OCI-LY3 (cell line): ENCODE data around the gene RAP1GAP2.

Experiments used
- H2AFZ ChIP-seq: fragments of 200-600, 300-600 bp; shearing (Covaris generic); 2 replicates; pipeline ENCODE4 v1.6.0; 2014; ENCODE audit warnings: antibody characterized with exemption, low read depth, low read length
- H3K27ac ChIP-seq: fragments of 200-600, 300-600 bp; sonication (generic); 2 replicates; pipeline ENCODE4 v1.5.1; 2014; ENCODE audit warnings: mild to moderate bottlenecking, low read length, moderate library complexity, mixed read lengths
- H3K27me3 ChIP-seq: fragments of 200-600, 300-600 bp; sonication (generic); 2 replicates; pipeline ENCODE4 v1.6.1; 2014; ENCODE audit warnings: low read depth, low read length, mixed read lengths
- H3K36me3 ChIP-seq: fragments of 200-600, 300-600 bp; sonication (generic); replicated peaks from 2 replicates; pipeline ENCODE3; 2014; ENCODE audit warnings: low read depth, low read length, mixed read lengths
- H3K4me1 ChIP-seq: fragments of 300-600, 200-600 bp; sonication (generic); 2 replicates; pipeline ENCODE4 v1.6.1; 2014; ENCODE audit warnings: low read length, mixed read lengths
- H3K4me2 ChIP-seq: fragments of 200-600, 300-600 bp; sonication (generic); 2 replicates; pipeline ENCODE4 v1.6.1; 2014; ENCODE audit warnings: low read length, mixed read lengths
- H3K4me3 ChIP-seq: fragments of 300-600, 200-600 bp; sonication (generic); 2 replicates; pipeline ENCODE4 v1.5.1; 2014; ENCODE audit warnings: antibody characterized with exemption, mild to moderate bottlenecking, low read length, moderate library complexity
- H3K79me2 ChIP-seq: fragments of 300-600, 200-600 bp; shearing (Covaris generic); 2 replicates; pipeline ENCODE4 v1.6.1; 2014; ENCODE audit warnings: mild to moderate bottlenecking, low read length, mixed read lengths
- H3K9ac ChIP-seq: fragments of 300-600, 200-600 bp; shearing (Covaris generic); 2 replicates; pipeline ENCODE4 v1.6.0; 2014; ENCODE audit warnings: mild to moderate bottlenecking, low read length, moderate library complexity
- H3K9me3 ChIP-seq: fragments of 200-600, 300-600 bp; shearing (Covaris generic); 2 replicates; pipeline ENCODE4 v1.6.1; 2014; ENCODE audit warnings: low read length, mixed read lengths; ENCODE audit not compliant: insufficient read depth
- H4K20me1 ChIP-seq: fragments of 200-600, 300-600 bp; sonication (generic); 2 replicates; pipeline ENCODE4 v1.6.1; 2016; ENCODE audit warnings: low read length, mixed read lengths; ENCODE audit not compliant: insufficient read depth
- EZH2phosphoT487 ChIP-seq: fragments of 200-600 bp; shearing (Covaris generic); IDR thresholded peaks from 2 replicates; pipeline ENCODE4 v1.6.1; 2018; ENCODE audit warnings: antibody characterized with exemption, mixed run types, low read depth
- TF ChIP-seq, protein P1 (sequence below): fragments of 200-600, 300-600 bp; sonication (generic); IDR thresholded peaks from 2 replicates; pipeline ENCODE4 v1.5.1; 2014; ENCODE audit warnings: antibody characterized with exemption, low read length, low read depth

The RAP1GAP2 gene

DNA sequence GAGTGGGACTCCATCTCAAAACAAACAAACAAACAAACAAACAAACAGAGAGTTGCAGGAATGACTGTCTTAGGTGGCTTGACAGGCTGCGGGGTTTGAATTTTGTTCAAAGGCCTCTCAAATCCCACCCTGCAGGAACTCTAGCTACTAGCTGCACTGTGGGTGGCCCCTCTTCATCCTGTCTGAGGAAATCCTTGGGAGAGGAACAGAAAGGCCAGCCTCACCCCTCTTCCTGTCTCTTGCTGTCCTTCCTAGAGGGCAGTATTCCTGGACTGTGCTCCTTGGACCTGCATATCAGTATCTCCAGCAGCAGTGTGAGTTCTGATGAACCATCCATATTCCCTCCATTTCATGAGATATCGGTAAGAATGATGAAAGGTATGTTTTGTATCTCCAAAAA, 44.7 kb upstream of the RAP1GAP2 start:
- no peaks in the 10 kb centered on the region for H3K79me2 ChIP-seq

DNA sequence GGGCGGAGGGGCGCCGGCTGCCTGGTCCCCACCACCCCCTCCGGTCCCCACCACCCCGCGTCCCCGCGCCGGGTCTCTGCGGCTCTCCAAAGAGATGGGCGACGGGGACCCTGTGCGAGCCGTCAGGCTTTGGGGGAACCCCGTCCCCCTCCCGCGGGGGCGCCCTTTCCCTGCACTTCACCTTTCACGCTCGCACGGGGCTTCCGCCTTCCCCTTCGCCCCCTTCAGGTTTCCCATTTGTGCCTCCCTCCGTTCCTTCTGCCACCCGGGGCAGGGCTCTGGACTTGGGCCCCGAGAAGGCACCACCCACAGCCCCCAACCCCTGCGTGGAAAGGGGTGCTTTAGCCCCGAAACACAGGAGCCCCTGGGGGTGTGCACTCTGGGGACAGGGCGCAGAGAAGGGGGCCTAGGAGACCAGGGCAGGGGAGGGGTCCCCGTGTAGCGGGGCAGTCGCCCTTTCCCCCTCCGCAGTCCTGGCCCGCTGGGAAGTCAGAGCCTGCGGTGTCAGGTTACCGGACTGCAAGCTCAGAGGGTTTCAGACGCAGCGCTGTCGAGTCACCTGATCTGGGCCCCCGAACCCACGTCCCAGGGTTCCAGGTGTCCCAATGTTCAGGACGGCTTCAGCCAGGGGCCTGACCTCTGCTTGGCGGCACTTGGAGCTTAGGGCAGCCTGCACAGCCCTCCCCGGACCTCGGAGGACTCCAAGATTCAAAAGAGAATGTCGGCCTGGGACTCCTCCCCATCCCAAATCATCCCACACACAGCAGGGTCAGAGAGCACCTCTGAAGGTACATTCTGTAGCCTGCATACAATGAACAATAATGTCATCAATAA, 40.1 kb upstream of the RAP1GAP2 start:
- Histone ChIP-seq H3K4me3 (no peak overlapping the region), H3K27me3 (no peaks in the 10 kb centered on the region), H3K4me1 (no peaks in the 10 kb centered on the region), H3K9ac (no peak overlapping the region), H2AFZ (no peak overlapping the region), H3K36me3 (no peaks in the 10 kb centered on the region), H3K27ac (no peak overlapping the region), H3K9me3 (no peaks in the 10 kb centered on the region), H4K20me1 (no peaks in the 10 kb centered on the region), H3K79me2 (no peaks in the 10 kb centered on the region), H3K4me2 (no peak overlapping the region)
- no peak for TF ChIP-seq EZH2phosphoT487
- TF ChIP-seq, protein P1, sequence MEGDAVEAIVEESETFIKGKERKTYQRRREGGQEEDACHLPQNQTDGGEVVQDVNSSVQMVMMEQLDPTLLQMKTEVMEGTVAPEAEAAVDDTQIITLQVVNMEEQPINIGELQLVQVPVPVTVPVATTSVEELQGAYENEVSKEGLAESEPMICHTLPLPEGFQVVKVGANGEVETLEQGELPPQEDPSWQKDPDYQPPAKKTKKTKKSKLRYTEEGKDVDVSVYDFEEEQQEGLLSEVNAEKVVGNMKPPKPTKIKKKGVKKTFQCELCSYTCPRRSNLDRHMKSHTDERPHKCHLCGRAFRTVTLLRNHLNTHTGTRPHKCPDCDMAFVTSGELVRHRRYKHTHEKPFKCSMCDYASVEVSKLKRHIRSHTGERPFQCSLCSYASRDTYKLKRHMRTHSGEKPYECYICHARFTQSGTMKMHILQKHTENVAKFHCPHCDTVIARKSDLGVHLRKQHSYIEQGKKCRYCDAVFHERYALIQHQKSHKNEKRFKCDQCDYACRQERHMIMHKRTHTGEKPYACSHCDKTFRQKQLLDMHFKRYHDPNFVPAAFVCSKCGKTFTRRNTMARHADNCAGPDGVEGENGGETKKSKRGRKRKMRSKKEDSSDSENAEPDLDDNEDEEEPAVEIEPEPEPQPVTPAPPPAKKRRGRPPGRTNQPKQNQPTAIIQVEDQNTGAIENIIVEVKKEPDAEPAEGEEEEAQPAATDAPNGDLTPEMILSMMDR, result no peak

More for the DNA sequence above, 44.7 kb upstream of the RAP1GAP2 start:
- no peaks in the 10 kb centered on the region for H3K9me3 ChIP-seq
- TF ChIP-seq, protein P1, result no peak
- TF ChIP-seq EZH2phosphoT487, result no peak
- no peaks in the 10 kb centered on the region for H3K27me3 ChIP-seq
- H4K20me1 ChIP-seq, result no peaks in the 10 kb centered on the region
- H3K4me3 ChIP-seq, result no peak overlapping the region
- H3K4me1 ChIP-seq, result no peaks in the 10 kb centered on the region
- H3K27ac ChIP-seq, result no peak overlapping the region
- H3K4me2 ChIP-seq, result no peak overlapping the region
- no peaks in the 10 kb centered on the region for H3K36me3 ChIP-seq
- no peak overlapping the region for H2AFZ ChIP-seq
- H3K9ac ChIP-seq, result no peak overlapping the region

DNA sequence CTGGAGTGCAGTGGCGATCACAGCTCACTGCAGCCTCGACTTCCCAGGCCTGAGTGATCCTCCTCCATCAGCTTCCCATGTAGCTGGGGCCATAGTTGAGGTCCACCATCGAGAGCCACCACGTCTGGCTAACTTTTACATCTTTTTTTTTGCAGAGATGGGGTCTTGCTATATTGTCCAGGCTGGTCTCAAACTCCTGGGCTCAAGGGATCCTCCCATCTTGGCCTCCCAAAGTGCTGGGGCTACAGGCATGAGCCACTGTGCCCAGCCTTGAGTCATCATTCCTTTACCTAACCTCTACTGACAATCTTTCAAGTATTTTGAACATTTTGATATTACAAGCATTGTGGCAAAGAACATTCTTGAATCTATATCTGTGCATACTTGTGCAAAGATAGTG, 37.4 kb upstream of the RAP1GAP2 start:
- TF ChIP-seq, protein P1, result no peak
- TF ChIP-seq EZH2phosphoT487, result no peak
- H3K27me3 ChIP-seq, result no peaks in the 10 kb centered on the region

DNA sequence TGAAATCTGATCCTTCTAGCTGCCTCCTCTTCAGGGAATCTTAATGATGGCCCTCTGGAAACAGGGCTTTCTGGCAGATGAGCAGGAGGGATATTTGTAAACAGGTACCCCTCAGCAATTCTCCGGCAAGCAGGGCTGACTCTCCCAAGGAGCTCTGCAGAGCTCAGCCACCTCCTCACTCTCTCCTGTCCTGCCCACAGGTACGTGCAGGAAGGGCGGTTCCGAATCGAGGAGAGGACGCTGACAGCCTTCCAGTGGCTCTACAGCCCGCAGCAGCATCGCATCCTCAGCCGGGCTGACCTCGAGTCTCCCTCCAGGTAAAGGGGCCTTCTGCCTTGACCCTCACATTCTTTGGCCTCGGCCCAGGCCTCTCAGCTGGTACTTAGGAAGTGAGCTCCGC, 26.1 kb upstream of the RAP1GAP2 start:
- H2AFZ ChIP-seq, result no peak overlapping the region
- no peak overlapping the region for H3K27ac ChIP-seq
- no peaks in the 10 kb centered on the region for H3K4me1 ChIP-seq
- TF ChIP-seq EZH2phosphoT487, result no peak
- TF ChIP-seq, protein P1, result no peak
- no peaks in the 10 kb centered on the region for H3K79me2 ChIP-seq
- no peaks in the 10 kb centered on the region for H3K36me3 ChIP-seq
- no peaks in the 10 kb centered on the region for H3K9me3 ChIP-seq
- no peak overlapping the region for H3K4me3 ChIP-seq
- H4K20me1 ChIP-seq, result no peaks in the 10 kb centered on the region
- no peak overlapping the region for H3K9ac ChIP-seq
- H3K27me3 ChIP-seq, result no peaks in the 10 kb centered on the region
- no peak overlapping the region for H3K4me2 ChIP-seq

More for the DNA sequence above, 37.4 kb upstream of the RAP1GAP2 start:
- Histone ChIP-seq H3K36me3 (no peaks in the 10 kb centered on the region), H3K27ac (no peak overlapping the region), H3K4me2 (no peak overlapping the region), H3K4me3 (no peak overlapping the region), H2AFZ (no peak overlapping the region), H3K79me2 (no peaks in the 10 kb centered on the region), H3K4me1 (no peaks in the 10 kb centered on the region), H3K9me3 (no peaks in the 10 kb centered on the region), H4K20me1 (no peaks in the 10 kb centered on the region), H3K9ac (no peak overlapping the region)
